Stimulated activated CD8-positive, alpha-beta memory T cell treated with anti-CD3 and anti-CD28 coated beads, Interleukin-7, amount 100 ng/mL, for 4 hours (primary cell): ENCODE measurements around the gene HSD17B4.
"Not testable (repeated sequence)": the region's sequence is repeated elsewhere in the genome, so short reads cannot be mapped to it uniquely, and the experiment has no call there.

Experiments used
- DNase-seq, 2 donors: peaks; one replicate each; pipeline ENCODE4 v3.0.0-alpha.2; 2020; ENCODE audit warnings: low read depth in 2 of 2

Gene HSD17B4, protein sequence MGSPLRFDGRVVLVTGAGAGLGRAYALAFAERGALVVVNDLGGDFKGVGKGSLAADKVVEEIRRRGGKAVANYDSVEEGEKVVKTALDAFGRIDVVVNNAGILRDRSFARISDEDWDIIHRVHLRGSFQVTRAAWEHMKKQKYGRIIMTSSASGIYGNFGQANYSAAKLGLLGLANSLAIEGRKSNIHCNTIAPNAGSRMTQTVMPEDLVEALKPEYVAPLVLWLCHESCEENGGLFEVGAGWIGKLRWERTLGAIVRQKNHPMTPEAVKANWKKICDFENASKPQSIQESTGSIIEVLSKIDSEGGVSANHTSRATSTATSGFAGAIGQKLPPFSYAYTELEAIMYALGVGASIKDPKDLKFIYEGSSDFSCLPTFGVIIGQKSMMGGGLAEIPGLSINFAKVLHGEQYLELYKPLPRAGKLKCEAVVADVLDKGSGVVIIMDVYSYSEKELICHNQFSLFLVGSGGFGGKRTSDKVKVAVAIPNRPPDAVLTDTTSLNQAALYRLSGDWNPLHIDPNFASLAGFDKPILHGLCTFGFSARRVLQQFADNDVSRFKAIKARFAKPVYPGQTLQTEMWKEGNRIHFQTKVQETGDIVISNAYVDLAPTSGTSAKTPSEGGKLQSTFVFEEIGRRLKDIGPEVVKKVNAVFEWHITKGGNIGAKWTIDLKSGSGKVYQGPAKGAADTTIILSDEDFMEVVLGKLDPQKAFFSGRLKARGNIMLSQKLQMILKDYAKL

GRCh38 chr5:119452373-119453039, at the start of gene HSD17B4:
TSS of gene HSD17B4 (plus strand) at chr5:119452497. CDS start at chr5:119452576, 79 bp downstream.
- DNase-seq, result peak; percentile 55 to 61

DNA sequence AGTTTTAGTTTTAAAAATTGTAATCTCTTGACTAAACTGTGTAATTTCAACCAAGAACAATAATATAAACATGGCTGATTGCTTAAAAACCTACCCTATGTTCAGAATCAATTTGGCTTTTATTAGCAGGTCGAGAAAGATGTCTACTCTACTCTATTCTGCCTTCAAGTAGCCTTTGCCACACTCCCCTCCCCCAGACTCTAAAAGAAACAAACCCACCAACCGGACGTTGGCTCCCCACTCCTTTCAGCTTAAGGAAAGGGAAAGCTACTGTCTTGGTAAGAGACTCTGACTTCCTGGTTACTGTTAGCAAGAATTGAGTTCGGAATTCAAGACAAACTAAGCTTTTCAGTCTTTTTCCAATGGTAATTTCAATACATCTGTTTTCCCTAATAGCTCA, 49.7 kb upstream of the HSD17B4 start:
- no peak for DNase-seq

DNA sequence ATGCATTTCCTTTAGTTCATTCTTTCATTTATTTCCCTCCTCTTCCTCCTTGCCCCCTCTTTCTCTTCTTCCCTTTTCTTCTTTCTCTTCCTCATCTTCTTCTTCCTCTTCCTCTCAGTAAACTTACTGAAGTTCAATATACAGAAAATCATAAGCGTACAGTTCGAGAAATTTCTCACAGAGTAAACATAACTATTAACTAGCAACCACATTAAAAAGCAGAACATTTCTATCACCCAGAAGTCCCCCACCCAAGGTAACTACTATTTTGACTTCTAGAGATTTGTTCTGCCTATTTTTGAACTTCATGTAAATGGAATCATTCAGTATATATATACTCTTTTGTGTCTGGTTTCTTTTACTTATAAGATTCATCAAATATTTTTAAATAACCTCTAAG, 48.3 kb upstream of the HSD17B4 start:
- no peak for DNase-seq

DNA sequence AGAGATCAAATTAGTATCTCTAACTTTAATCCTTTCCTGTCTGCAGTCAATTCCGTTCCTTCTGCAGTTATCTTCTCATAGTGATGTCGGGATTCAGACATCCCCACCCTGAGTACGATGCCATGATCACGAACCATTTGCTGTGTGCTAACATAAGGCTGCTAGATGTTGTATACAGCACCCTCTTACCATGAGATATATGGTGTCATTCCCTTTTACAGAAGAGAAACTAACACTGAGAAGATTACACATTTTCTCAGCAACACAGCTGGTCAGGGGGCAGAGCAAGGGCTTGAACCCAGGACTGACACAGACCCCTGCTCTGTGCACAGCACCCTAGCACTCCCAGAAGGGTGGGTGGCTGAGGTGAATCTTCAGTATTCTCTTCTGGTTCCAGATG, 46.9 kb upstream of the HSD17B4 start:
- no peak for DNase-seq

- no peak for DNase-seq
These were observed 45.7 kb upstream of the HSD17B4 start for GRCh38 chr5:119406551-119407110.

GRCh38 chr5:119409235-119409815, 43.0 kb upstream of the HSD17B4 start:
- DNase-seq, result no peak

DNA sequence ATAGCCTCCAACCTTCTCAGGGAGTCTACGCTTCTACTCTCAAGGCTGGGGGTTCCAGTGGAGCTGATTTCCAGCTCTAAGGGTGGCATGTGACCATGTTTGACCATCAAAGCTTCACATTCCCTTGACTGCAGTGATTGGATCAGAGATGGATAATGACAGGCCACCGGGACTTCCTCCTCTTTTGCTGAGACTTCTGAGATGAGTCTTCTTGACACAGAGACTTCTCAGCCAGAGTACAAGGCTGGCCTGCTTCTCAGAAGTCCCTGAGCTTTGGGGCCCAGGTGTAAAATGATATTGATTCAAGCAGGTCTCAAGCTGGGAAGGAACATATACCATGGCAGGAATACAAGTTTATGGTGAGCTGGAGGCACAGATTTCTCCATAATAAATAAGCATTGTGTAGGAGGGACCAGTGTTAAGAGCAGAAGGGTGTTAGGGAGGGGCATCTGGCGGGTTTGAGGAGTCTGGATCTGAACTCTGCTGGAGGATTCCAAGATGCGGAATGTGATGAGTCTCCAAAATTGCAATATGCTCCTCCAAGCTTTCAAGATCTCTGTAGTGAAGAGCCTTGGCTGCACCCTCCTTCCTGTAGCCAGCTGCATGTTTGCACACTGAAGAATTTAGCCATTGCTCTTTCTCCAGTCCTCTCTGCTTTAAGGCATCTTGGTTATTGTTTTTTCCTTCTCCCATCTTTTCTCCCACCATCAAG, 41.7 kb upstream of the HSD17B4 start:
- DNase-seq, result no peak

DNA sequence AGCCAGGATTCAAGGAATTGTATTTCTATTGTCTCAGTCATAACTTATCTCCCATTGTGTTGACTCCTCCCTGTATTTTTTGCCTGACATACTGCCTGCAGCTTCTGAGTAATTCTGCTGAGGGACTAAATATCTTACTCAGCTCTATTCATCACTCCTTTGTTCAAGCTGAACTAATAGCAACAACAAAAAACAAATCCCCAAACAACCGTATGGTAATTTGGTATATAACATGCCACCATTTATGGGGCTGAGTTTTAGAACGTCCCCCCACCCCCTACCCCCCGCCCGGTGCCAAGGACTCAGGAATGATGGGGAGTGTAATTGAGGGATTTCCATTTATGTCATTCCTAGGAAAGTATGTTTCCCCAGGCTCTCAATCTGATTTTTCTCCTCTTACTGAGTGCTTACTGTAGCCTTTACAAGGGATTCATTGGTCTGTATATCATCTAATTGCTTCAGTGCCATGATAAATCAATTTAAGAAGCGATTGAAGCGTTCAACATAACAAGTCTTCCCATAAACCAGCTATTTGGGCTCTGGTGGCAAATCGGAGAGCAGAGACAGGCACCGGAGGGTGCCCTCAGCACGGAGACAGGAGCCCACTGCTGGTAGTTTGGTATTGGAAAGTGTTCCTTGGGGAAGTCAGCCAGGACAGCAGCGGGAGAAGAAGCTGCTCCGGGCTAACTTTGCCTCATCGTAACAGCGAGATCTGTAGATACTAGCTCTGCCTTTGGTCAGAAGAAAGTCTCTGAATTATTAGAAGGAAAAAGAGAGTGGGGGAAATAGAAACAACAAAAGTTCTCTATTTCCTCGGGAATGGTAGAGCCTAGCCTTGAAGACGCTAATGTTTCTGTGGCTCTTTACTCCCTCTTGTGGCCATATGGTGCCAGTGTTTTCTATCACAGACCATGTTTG, 40.7 kb upstream of the HSD17B4 start:
- peak; percentile 16 to 46 for DNase-seq

- no peak for DNase-seq
These were observed 39.7 kb upstream of the HSD17B4 start for GRCh38 chr5:119412279-119413227.

- not testable (repeated sequence) for DNase-seq
These were observed 38.1 kb upstream of the HSD17B4 start for GRCh38 chr5:119414124-119414734.

DNA sequence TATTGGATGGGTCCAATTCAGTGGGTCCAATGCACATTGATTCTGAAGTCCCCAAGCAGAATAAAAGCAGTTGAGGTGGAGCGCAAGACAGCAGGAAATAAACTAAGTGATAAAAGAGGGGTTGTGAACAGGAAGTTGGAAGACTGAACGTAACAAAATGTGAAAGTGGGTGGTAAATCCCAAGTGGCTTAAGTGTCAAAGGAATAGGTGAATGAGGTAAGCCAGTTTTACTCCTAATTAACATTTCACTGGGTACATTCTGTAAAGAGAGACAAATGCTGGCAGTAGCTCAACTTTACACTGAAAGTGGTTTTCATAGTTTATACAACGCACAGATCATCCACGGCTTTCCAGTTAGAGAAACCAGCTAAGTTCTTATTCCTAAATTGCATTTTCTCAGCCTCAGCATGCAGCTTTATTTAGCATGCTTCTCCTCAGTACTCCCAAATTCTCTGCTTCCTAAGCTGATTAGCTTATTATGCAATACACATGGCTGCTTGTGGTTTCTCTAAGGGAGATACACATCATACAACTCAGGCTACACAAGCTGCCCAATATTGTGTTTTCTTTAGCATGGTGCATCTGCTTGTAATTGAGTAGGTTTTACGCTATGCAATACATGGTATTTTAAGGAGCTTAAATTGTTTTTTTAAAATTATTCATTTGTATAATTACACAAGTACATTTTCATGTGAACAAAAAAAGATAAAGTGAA, 34.2 kb upstream of the HSD17B4 start:
- no peak for DNase-seq

DNA sequence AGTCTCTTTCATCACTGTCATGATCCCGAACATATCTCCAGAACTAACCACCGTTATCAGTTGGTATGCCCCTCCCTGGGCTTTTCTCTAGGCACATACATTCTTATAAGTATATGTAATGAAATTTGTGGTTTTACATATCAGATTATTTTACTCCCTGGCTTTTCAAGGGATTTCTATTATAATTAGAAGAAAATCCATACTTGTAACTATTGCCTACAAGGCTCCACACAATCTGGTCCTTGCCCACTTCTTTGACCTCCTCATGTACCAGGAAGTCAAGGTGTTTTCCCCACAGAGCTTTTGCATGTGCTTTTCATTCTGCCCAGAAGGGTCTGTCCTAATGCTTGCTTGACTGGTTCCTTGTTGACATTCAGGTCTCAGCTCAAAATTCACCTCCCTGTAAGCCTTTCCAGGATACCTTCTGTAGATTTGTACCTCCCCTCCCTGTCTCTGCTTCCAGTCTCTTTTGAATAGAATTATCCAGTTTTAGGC, 33.6 kb upstream of the HSD17B4 start:
- no peak for DNase-seq

DNA sequence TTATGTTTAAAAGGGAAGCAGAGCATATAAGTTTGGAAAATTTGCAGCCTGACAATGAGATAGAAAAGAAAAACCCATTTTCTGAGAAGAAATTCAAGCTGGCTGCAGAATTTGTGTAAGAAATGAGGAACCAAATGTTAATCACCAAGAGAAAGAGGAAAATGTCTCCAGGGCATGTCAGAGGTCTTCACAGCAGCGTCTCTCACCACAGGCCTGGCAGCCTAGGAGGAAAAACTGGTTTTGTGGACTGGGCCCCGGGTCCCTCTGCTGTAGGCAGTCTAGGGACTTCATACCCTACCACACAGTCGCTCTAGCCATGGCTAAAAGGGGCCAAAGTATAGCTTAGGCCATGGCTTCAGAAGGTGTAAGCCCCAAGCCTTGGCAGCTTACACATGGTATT, 32.1 kb upstream of the HSD17B4 start:
- DNase-seq, result no peak

- no peak for DNase-seq
These were observed 26.2 kb upstream of the HSD17B4 start for GRCh38 chr5:119426057-119426456.

GRCh38 chr5:119427060-119427459, 25.2 kb upstream of the HSD17B4 start:
- no peak for DNase-seq

DNA sequence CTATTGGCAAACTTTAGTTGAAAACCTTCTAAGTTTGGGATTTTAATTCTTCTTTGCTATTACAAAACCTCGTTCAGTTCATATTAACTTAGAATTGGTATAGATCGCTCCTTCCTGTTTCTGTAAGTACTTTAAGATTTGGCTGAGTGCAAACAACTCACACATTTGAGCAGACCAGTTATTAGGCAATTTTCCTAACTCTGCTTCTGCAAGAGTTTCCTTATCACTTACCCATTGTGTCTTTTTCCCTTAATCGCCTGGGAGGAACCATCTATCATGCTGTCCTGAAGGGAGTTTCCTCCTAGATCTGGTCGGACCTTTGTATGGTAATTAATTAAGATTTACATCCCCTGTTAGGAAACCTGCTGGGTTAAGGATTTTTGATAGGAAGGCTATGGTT, 24.7 kb upstream of the HSD17B4 start:
- DNase-seq, result not testable (repeated sequence)

- DNase-seq, result not testable (repeated sequence)
These were observed 24.1 kb upstream of the HSD17B4 start for GRCh38 chr5:119428166-119428565.

- DNase-seq, result not testable (repeated sequence)
These were observed 23.7 kb upstream of the HSD17B4 start for GRCh38 chr5:119428574-119428973.
